Heart left ventricle (tissue), 16 donors: ENCODE data around the gene IRX4. TPM values are rescaled to one million over a fixed set of nuclear protein-coding genes. Genes with fewer than 3 reads are reported as not detected.

Experiments
- ATAC-seq, 4 donors: fragments of 200-7000 bp; cut with Tn5 transposase; one replicate each; pipeline ENCODE4 v1.9.1; 2020 to 2022; ENCODE audit warnings: moderate library complexity in 4 of 4, mild to moderate bottlenecking in 3 of 4, moderate number of reproducible peaks in 1 of 4
- DNase-seq, 5 donors: peaks; one replicate each; pipeline ENCODE4 v3.0.0-alpha.2; 2020
- H3K27ac ChIP-seq, 12 donors: fragments of 200-600 bp; sonication (generic) in 4 of 12; one replicate each; pipeline versions ENCODE4 v1.5.0 to v1.8.0; 2016 to 2022; ENCODE audit warnings: mild to moderate bottlenecking in 2 of 12
- H3K27me3 ChIP-seq, 9 donors: fragments of 200-600 bp; sonication (generic) in 2 of 9; one replicate each; pipeline versions ENCODE4 v1.5.1 to v1.8.0; 2016 to 2022; ENCODE audit warnings: mild to moderate bottlenecking in 3 of 9
- H3K36me3 ChIP-seq, 9 donors: fragments of 200-600 bp; sonication (generic) in 2 of 9; one replicate each; pipeline versions ENCODE4 v1.5.0 to v1.8.0; 2018 to 2022; ENCODE audit warnings: mild to moderate bottlenecking in 2 of 9
- H3K4me1 ChIP-seq, 12 donors: fragments of 200-600 bp; sonication (generic) in 4 of 12; one replicate each; pipeline versions ENCODE4 v1.5.0 to v1.8.0; 2016 to 2022; ENCODE audit warnings: mild to moderate bottlenecking in 3 of 12
- H3K4me3 ChIP-seq, 12 donors: fragments of 200-600 bp; sonication (generic) in 4 of 12; one replicate each; pipeline versions ENCODE4 v1.5.0 to v1.8.0; 2017 to 2022; ENCODE audit warnings: mild to moderate bottlenecking in 9 of 12, moderate library complexity in 4 of 12
- H3K9me3 ChIP-seq, 12 donors: fragments of 200-600 bp; sonication (generic) in 4 of 12; one replicate each; pipeline versions ENCODE4 v1.5.0 to v1.8.0; 2016 to 2022; ENCODE audit warnings: mild to moderate bottlenecking in 1 of 12
- POLR2A ChIP-seq, 2 donors: fragments of 450-650 bp; IDR thresholded peaks; one replicate each; pipeline ENCODE4 v1.6.1; 2017; ENCODE audit warnings: antibody characterized with exemption in 2 of 2, mild to moderate bottlenecking in 2 of 2, moderate library complexity in 2 of 2
- WGBS, 4 donors: extraction: QIAGEN DNeasy Blood & Tissue Kit in 2 of 4; methylation state at CpG; one replicate each; pipeline versions ENCODE4 v1.1.5 to v1.1.7; 2013 to 2018; 5-methylcytosine and 5-hydroxymethylcytosine counted together
- intact Hi-C, 10 donors: fragments of 100-400 bp; cut with DNase I; formaldehyde crosslinking; loops; one replicate each; pipeline versions ENCODE4 v1.11.1 to v1.14.2; 2022
- polyA plus RNA-seq, 2 donors: library from polyadenylated mRNA; stranded (reverse); fragments of 200-250 nt; gene quantifications; one replicate each; pipeline ENCODE4 v1.2.3, GENCODE V29; 2013
- total RNA-seq, 9 donors: library from RNA; depleted of rRNA in 2 of 9; stranded (reverse); fragments of >200 nt in 2 of 9; fragmentation: NEBNext Ultra II Directional in 3 of 9; extraction: Animal tissue kit (Norgen Biotek cat#: 25700) in 3 of 9; gene quantifications; one replicate each; pipeline versions ENCODE4 v1.1.0 to v1.2.4, GENCODE V29; 2016 to 2023
- TF ChIP-seq, protein P1 (sequence below), 12 donors: fragments of 200-600 bp; sonication (generic) in 4 of 12; IDR thresholded peaks; one replicate each; pipeline versions ENCODE4 v1.5.0 to v1.8.0; 2018 to 2022; ENCODE audit warnings: antibody characterized with exemption in 12 of 12, mild to moderate bottlenecking in 5 of 12
- donor health status: ischemic (EF 13 %, LVEDD 7.1; RV severe dilation, severe dysfunction).
- donor health status: healthy with polysubstance abuse.
- donor health status: DM: no; HTN: yes; CAD: no.
- donor health status: DM: no; HTN: no; CAD: no.
- donor health status: ischemic (EF 25% LVEDD 6.9; RV normal size, moderate dysfunction).
- donor health status: ischemic (EF 25% LVEDD 5.7; RV mildly dilated, moderate dysfunction).
- donor health status: healthy.
- donor health status: DM: yes; HTN: yes; CAD: no.
- donor health status: ischemic (EF 35%, LVEDD 5.7; RV mildly dilated, moderate dysfunction).
- donor health status: nonischemic (EF 11% LVEDD 7.7; RV severe dilation, severe dysfunction).
- donor health status: DM: yes; HTN: yes; CAD: no.
- donor health status: PGD.
- donor health status: ischemic (EF 29% LVEDD 5.4; RV normal size, mild dysfunction).
- donor health status: nonischemic (EF 23%, LVEDD 6.1; RV moderate dilation, normal function).

IRX4 gene
- total and polyA plus RNA-seq, 11 donors: 8.6 to 32.3 (median 16.3) TPM

DNA sequence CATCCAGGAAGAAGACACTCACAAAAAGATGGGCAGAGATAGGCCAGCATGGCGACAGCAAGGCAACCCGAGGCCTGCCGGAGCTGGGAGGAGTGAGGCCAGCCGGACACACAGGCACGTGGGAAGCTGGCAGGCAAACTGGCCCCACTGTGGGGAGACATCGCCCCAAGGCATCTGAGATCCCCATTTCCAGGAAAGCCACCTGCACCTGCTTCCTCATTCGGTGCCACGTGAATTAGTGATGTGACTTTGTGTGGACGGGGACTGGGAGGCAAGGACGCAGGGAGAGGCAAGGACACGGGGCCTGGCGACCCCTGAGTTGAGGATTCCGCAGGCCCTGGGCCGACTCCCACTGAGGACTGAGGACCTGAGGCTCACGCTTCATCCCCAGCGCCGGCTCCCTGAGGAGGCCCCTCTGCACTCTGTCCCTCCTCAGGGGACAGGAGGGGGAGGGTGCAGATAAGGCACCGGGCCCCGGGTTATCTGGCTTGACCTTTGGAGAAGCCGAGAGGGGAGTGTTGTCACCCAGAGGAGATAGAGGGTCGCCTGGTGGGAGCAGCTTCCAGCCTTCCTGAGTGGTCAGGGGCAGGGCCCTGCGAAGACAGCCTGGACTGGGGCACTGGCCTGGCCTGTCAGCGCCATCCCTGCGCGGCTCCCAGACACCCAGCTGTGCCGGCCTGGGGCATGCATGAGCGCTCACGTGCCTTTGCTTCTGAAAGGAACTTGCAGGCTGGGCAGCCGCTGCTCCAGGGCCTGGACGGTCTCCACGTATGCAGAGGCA lies 41.8 kb downstream of the IRX4 start:
- Histone ChIP-seq H3K27me3 (peaks cover 0 to 18% (median 5%) of the 10 kb centered on the region in 9 donors), H3K4me1 (peaks cover 0 to 24% (median 4%) of the 10 kb centered on the region in 12 donors), H3K4me3 (no peak overlapping the region), H3K9me3 (no peaks in the 10 kb centered on the region), H3K27ac (peak overlapping the region in 11 of 12 donors; percentile 4 to 80 (median 65)), H3K36me3 (no peaks in the 10 kb centered on the region)
- intact Hi-C loops: no loop called here
- ATAC-seq (peak; percentile 76 to 89 (median 88)), DNase-seq (peak in 4 of 5 donors; percentile 45 to 80 (median 58))
- TF ChIP-seq, protein P1, sequence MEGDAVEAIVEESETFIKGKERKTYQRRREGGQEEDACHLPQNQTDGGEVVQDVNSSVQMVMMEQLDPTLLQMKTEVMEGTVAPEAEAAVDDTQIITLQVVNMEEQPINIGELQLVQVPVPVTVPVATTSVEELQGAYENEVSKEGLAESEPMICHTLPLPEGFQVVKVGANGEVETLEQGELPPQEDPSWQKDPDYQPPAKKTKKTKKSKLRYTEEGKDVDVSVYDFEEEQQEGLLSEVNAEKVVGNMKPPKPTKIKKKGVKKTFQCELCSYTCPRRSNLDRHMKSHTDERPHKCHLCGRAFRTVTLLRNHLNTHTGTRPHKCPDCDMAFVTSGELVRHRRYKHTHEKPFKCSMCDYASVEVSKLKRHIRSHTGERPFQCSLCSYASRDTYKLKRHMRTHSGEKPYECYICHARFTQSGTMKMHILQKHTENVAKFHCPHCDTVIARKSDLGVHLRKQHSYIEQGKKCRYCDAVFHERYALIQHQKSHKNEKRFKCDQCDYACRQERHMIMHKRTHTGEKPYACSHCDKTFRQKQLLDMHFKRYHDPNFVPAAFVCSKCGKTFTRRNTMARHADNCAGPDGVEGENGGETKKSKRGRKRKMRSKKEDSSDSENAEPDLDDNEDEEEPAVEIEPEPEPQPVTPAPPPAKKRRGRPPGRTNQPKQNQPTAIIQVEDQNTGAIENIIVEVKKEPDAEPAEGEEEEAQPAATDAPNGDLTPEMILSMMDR (IDR thresholded peaks at IDR 0.05): no peak
- no peak for TF ChIP-seq POLR2A (IDR thresholded peaks at IDR 0.05)
- WGBS, 4 donors: 25 to 44% (median 27%) methylated on average over 12 to 31 of the region's 31 CpGs

DNA sequence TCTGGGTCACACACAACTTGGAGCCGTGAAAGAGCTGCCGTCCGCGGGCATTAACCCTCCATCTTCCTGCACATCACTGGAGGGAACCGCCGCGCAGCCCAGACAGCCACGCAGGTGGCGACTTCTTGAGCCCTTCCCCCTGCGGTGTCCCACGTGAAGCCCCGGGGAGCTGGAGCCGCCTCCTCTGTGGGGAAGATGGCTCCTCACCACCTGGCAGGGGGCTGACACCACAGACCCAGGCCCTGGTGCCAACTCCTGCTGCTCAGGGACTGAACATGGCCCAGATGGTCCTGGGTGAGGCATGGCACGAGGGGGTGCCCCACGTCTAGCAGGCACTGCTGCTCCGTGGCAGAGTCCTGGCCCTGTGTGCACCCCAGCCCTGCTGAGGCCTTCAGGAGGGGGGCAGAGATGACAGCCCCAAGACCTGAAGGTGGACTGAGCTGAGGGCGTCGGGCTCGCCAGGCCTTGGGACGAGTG lies 42.6 kb downstream of the IRX4 start:
- Histone ChIP-seq H3K27me3 (peaks cover 0 to 18% (median 5%) of the 10 kb centered on the region in 9 donors), H3K4me3 (no peak overlapping the region), H3K4me1 (peaks cover 0 to 24% (median 4%) of the 10 kb centered on the region in 12 donors), H3K9me3 (no peaks in the 10 kb centered on the region), H3K27ac (peak overlapping the region in 1 of 12 donors; percentile 80), H3K36me3 (no peaks in the 10 kb centered on the region)
- ATAC-seq (peak in 1 of 4 donors; percentile 5), DNase-seq (no peak)
- intact Hi-C loops: no loop called here
- WGBS, 4 donors: 76 to 86% (median 84%) methylated on average over 17 to 20 of the region's 20 CpGs
- no peak for TF ChIP-seq POLR2A (IDR thresholded peaks at IDR 0.05)
- TF ChIP-seq, protein P1 (IDR thresholded peaks at IDR 0.05): no peak

DNA sequence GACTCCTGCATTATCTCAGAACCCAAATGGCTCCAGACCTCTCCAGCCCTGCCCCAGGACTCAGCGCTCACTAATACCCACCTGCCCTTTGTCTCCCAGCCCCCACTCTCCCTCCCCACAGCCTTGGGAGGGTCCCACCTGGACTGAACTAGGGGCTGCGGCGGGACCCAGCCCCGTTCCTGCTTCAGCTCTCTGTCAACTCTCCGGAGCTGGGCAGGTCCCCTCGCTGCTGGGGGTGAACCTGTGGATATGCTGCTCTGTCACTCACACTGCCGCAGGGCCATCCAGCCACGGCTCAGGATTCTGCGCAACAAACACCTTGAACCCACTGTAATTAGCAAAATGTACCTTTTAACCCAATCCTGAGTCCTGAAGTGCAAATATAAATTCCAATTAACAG lies 44.7 kb downstream of the IRX4 start:
- Histone ChIP-seq H3K9me3 (no peaks in the 10 kb centered on the region), H3K27ac (no peak overlapping the region), H3K4me1 (peaks cover 0 to 40% (median 4%) of the 10 kb centered on the region in 12 donors), H3K36me3 (no peaks in the 10 kb centered on the region), H3K27me3 (peaks cover 0 to 17% (median 5%) of the 10 kb centered on the region in 9 donors), H3K4me3 (no peak overlapping the region)
- TF ChIP-seq, protein P1 (IDR thresholded peaks at IDR 0.05): no peak
- TF ChIP-seq POLR2A (IDR thresholded peaks at IDR 0.05): no peak
- no peak for ATAC-seq
- WGBS, 4 donors: 68 to 86% (median 74%) methylated on average over 9 of the region's 9 CpGs
- peak in 1 of 5 donors; percentile 7 for DNase-seq
- intact Hi-C loops: loop anchor here in 1 of 10 donors (5.0 kb wide), 1 partner anchor 36 kb away; the partner anchor contains the start of gene NDUFS6
